GM19395 (cell line): ENCODE measurements around the gene FOSL1.
A peak's percentile ranks its signal among the peaks of the same experiment; 100 is the strongest.

Source experiments
- ATAC-seq: cut with Tn5 transposase; IDR thresholded peaks from one replicate; pipeline ENCODE4 v1.9.1; 2021; ENCODE audit warnings: mild to moderate bottlenecking, moderate library complexity; ENCODE audit not compliant: unreplicated experiment

The FOSL1 gene

GRCh38 chr11:65883058-65883761, 17.0 kb downstream of the FOSL1 start:
- no peak for ATAC-seq

GRCh38 chr11:65882120-65883057, 17.8 kb downstream of the FOSL1 start:
- ATAC-seq, result no peak

GRCh38 chr11:65880844-65881421, 19.3 kb downstream of the FOSL1 start:
- no peak for ATAC-seq

GRCh38 chr11:65880027-65880426, 20.2 kb downstream of the FOSL1 start:
- no peak for ATAC-seq

GRCh38 chr11:65879617-65880016, 20.6 kb downstream of the FOSL1 start, which contains the start of gene CTSW:
Gene CTSW (plus strand): TSS chr11:65879837. CDS start chr11:65879855, 18 bp downstream.
- ATAC-seq, result no peak

- peak; percentile 64 for ATAC-seq
Observed at GRCh38 chr11:65873318-65874156, 26.7 kb downstream of the FOSL1 start.

- no peak for ATAC-seq
Observed at GRCh38 chr11:65872586-65873317, 27.4 kb downstream of the FOSL1 start, which contains the start of gene EFEMP2. Gene EFEMP2 (minus strand): TSS chr11:65872800. CDS start chr11:65872354, 446 bp downstream.

- ATAC-seq, result no peak
Observed at GRCh38 chr11:65871811-65872548, 28.2 kb downstream of the FOSL1 start.

- no peak for ATAC-seq
Observed at GRCh38 chr11:65870706-65871681, 29.2 kb downstream of the FOSL1 start.

GRCh38 chr11:65870307-65870658, 29.9 kb downstream of the FOSL1 start:
- ATAC-seq, result no peak

- no peak for ATAC-seq
Observed at GRCh38 chr11:65869643-65870306, 30.4 kb downstream of the FOSL1 start.

GRCh38 chr11:65868907-65869306, 31.3 kb downstream of the FOSL1 start:
- no peak for ATAC-seq

- ATAC-seq, result no peak
Observed at GRCh38 chr11:65868076-65868667, 32.0 kb downstream of the FOSL1 start.

GRCh38 chr11:65867284-65868071, 32.7 kb downstream of the FOSL1 start:
- ATAC-seq, result no peak

GRCh38 chr11:65866509-65867283, 33.5 kb downstream of the FOSL1 start:
- ATAC-seq, result no peak
